Thymus (tissue), 11 donors: Measurements from ENCODE around the gene SAMD8. TPM values are rescaled to one million over a fixed set of nuclear protein-coding genes. Genes with fewer than 3 reads are reported as not detected.

Experiments used
- DNase-seq, 9 donors: peaks; one replicate each; pipeline ENCODE4 v3.0.0-alpha.2; 2013; ENCODE audit warnings: low spot score in 9 of 9, low read depth in 6 of 9, missing footprints in 1 of 9
- H3K27ac ChIP-seq, 2 donors: one replicate each; pipeline ENCODE4 v1.5.1; 2013; ENCODE audit warnings: control low read depth in 1 of 2, low read depth in 1 of 2, low read length in 1 of 2, mild to moderate bottlenecking in 1 of 2, moderate library complexity in 1 of 2
- H3K27me3 ChIP-seq, 2 donors: one replicate each; pipeline ENCODE4 v1.5.1; 2013; ENCODE audit warnings: low read length in 1 of 2; ENCODE audit not compliant: control insufficient read depth in 2 of 2, insufficient read depth in 1 of 2
- H3K36me3 ChIP-seq, 2 donors: one replicate each; pipeline ENCODE4 v1.5.1; 2013; ENCODE audit warnings: low read length in 1 of 2, mild to moderate bottlenecking in 1 of 2, moderate library complexity in 1 of 2; ENCODE audit not compliant: control insufficient read depth in 2 of 2, insufficient read depth in 2 of 2
- H3K4me1 ChIP-seq, 2 donors: one replicate each; pipeline ENCODE4 v1.5.1; 2013; ENCODE audit warnings: low read length in 2 of 2; ENCODE audit not compliant: control insufficient read depth in 2 of 2, insufficient read depth in 2 of 2
- H3K4me3 ChIP-seq, 2 donors: one replicate each; pipeline ENCODE4 v1.5.1; 2013; ENCODE audit warnings: low read length in 2 of 2, control low read depth in 1 of 2, mild to moderate bottlenecking in 1 of 2
- H3K9me3 ChIP-seq, 2 donors: one replicate each; pipeline ENCODE4 v1.5.1; 2013; ENCODE audit warnings: low read length in 1 of 2, mild to moderate bottlenecking in 1 of 2; ENCODE audit not compliant: control insufficient read depth in 2 of 2, insufficient read depth in 1 of 2
- WGBS: extraction: QIAGEN DNeasy Blood & Tissue Kit; methylation state at CpG from one replicate; pipeline ENCODE4 v1.1.7; 2013; 5-methylcytosine and 5-hydroxymethylcytosine counted together
- polyA plus RNA-seq: library from polyadenylated mRNA; stranded (reverse); fragments of 200-250 nt; gene quantifications from one replicate; pipeline ENCODE4 v1.2.3, GENCODE V29; 2013
- total RNA-seq: library from RNA; stranded (reverse); fragments of 120-200 nt; gene quantifications from one replicate; pipeline ENCODE4 v1.2.4, GENCODE V29; 2013
- donor health status: healthy.

Gene SAMD8
- total and polyA plus RNA-seq, 2 donors = 7.6 to 13.1 TPM

DNA sequence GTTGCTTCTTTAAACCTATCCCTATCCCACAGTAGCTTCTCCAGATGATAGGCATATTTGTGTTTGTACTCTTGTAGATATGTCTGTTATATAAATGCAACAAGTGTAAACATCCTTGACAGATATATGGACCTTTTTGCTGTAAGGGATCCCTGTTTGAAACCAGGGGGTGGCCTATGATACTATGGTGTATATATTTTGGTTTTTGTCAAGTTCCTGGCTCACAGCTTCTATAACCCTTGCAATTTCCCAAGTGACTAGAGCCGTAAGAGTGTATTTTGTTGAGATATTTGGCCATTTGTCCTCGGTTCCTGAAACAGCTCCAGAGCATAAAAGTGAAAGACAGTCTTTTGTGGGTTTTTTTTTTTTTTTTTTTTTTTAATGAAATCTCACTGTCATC, 114.6 kb downstream of the SAMD8 start:
- Histone ChIP-seq H3K36me3 (peaks cover 54 to 84% of the 10 kb centered on the region in 2 donors), H3K4me3 (no peak overlapping the region), H3K27ac (peak overlapping the region in 1 of 2 donors; percentile 42), H3K9me3 (no peaks in the 10 kb centered on the region), H3K27me3 (no peaks in the 10 kb centered on the region), H3K4me1 (no peaks in the 10 kb centered on the region)
- 94% methylated on average over 2 of the region's 2 CpGs for WGBS
- DNase-seq = no peak

DNA sequence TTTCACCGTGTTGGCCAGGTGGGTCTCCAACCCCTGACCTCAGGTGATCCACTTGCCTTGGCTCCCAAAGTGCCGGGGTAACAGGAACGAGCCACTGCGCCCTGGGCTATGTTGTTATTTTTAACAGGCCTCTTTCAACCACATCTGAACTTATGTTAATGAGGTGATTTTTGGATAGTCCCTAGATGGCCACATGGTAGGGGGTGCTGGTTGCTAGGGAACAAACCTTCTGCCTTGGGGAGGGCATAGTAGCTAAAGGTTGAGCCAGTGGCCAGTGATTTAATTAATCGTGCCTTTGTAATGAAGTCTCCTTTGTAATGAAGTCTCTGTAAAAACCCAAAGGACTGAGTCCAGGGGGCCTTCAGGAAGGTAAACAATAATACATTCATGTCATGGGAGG, 115.2 kb downstream of the SAMD8 start:
- Histone ChIP-seq H3K9me3 (no peaks in the 10 kb centered on the region), H3K36me3 (peaks cover 58 to 84% of the 10 kb centered on the region in 2 donors), H3K4me1 (no peaks in the 10 kb centered on the region), H3K27me3 (no peaks in the 10 kb centered on the region), H3K4me3 (no peak overlapping the region), H3K27ac (no peak overlapping the region)
- DNase-seq = no peak
- 93% methylated on average over 5 of the region's 5 CpGs for WGBS

DNA sequence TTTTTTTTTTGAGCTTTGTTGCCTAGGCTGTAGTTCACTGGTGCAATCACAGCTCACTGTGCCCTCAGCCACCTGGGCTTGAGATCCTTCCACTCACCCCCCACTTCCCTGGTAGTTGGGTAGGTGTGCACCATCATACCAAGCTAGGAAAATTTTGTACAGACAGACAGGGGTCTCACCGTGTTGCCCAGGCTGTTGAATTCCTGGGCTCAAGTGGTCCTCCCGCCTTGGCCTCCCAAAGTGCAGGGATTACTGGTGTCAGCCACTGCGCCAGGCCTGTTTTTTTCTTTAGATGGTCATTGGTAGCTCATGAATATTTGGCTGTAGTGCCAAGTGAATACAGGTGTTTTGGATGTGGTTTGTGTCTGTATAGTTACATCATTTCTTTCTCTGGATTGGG, 116.8 kb downstream of the SAMD8 start:
- Histone ChIP-seq H3K27ac (no peak overlapping the region), H3K9me3 (no peaks in the 10 kb centered on the region), H3K4me1 (peaks cover 0 to 2% of the 10 kb centered on the region in 2 donors), H3K4me3 (no peak overlapping the region), H3K36me3 (peaks cover 51 to 84% of the 10 kb centered on the region in 2 donors), H3K27me3 (no peaks in the 10 kb centered on the region)
- no peak for DNase-seq
- WGBS = 98% methylated on average over 3 of the region's 3 CpGs

DNA sequence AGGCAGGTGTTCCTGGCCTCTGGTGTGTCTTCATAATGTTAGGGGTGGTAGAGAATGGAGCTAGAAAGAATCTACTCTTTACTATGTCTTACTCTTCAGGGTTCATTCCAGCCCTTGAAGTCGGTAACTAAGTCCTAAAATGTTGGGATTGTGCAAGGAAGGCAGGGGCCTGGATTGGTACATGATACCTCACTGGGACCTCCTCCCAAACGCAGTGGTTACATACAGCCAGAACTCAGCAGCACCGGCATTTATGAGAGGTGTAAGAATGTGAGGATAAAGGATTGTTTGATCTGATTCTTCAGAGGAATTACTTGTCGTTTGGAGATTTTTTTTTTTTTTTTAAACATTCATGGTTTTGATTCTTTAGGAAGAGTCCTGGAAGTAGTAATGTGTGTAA, 117.4 kb downstream of the SAMD8 start:
- 94% methylated on average over 4 of the region's 4 CpGs for WGBS
- Histone ChIP-seq H3K27me3 (no peaks in the 10 kb centered on the region), H3K27ac (no peak overlapping the region), H3K4me1 (peaks cover under 1 to 8% of the 10 kb centered on the region in 2 donors), H3K4me3 (no peak overlapping the region), H3K36me3 (peaks cover 46 to 79% of the 10 kb centered on the region in 2 donors), H3K9me3 (no peaks in the 10 kb centered on the region)
- no peak for DNase-seq

DNA sequence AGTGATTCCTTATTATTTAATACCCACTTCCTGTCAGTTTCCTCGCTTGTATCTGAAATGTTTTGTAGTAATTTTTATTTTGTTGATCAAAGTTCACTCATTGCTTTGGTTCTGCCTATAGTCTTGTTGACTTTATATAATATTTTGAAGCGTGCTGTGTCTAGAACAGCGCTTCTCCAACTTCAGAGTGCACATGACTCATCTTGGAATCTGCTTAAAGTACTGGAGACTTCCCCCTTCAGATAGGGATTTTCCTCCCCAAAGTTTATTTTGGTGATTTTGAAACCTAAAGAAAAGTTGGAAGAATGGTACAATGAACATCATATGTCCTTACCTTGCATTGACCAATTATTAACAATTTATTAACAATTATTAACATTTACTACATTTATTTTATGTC, 118.5 kb downstream of the SAMD8 start:
- no peaks in the 10 kb centered on the region for H3K27me3 ChIP-seq
- DNase-seq = no peak
- H3K4me3 ChIP-seq = no peak overlapping the region
- no peak overlapping the region for H3K27ac ChIP-seq
- peaks cover 2 to 14% of the 10 kb centered on the region in 2 donors for H3K4me1 ChIP-seq
- H3K9me3 ChIP-seq = no peaks in the 10 kb centered on the region
- WGBS = 97% methylated on average over 3 of the region's 3 CpGs
- peaks cover 37 to 68% of the 10 kb centered on the region in 2 donors for H3K36me3 ChIP-seq

DNA sequence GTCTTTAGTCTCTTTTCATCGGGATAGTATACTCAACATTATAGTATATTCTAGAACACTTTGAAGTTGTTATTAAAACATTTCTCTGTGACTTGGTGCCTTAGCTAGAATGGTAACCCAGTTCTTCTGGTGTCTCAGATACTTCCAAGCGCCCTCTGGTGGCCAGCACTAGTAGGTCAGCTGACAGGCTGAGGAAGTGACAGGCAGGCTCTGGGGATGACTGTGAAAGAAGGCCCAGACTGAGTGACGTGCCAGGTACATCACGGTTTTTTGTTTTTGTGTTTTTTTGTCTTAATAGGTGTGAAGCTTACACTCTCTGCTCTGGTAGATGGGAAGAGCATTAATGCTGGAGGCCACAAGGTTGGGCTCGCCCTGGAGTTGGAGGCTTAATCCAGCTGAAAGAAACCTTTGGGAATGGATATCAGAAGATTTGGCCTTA, 119.2 kb downstream of the SAMD8 start:
- DNase-seq = peak; percentile 68 to 95 (median 88)
- Histone ChIP-seq H3K36me3 (peaks cover 31 to 62% of the 10 kb centered on the region in 2 donors), H3K9me3 (no peaks in the 10 kb centered on the region), H3K4me1 (peaks cover 2 to 19% of the 10 kb centered on the region in 2 donors), H3K4me3 (no peak overlapping the region), H3K27ac (peak overlapping the region in 1 of 2 donors; percentile 51), H3K27me3 (no peaks in the 10 kb centered on the region)
- WGBS = 38% methylated on average over 5 of the region's 5 CpGs

Other genes starting within 250 kb of the SAMD8 start
- 78.3 TPM for gene VDAC2, start 99.1 kb downstream of the SAMD8 start, total RNA-seq
- 146 TPM for gene VDAC2, start 99.1 kb downstream of the SAMD8 start, polyA plus RNA-seq
- gene COMTD1, start 124.3 kb downstream of the SAMD8 start, total RNA-seq = 11.8 TPM
- gene COMTD1, start 124.3 kb downstream of the SAMD8 start, polyA plus RNA-seq = 40.7 TPM